K562 (cell line): ENCODE measurements around the gene CD8A. TPM values are rescaled to one million over a fixed set of nuclear protein-coding genes. Genes with fewer than 3 reads are reported as not detected.
"Not testable (repeated sequence)": the region's sequence is repeated elsewhere in the genome, so short reads cannot be mapped to it uniquely, and the experiment has no call there.

Source experiments
- ATAC-seq: fragments of 200-7000 bp; cut with Tn5 transposase; 3 replicates; pipeline ENCODE4 v1.9.1; 2020; ENCODE audit warnings: moderate library complexity
- BruUV-seq: library from RNA; stranded (reverse); fragments of 400-500 nt; replicated peaks from 2 replicates; lab custom pipeline; 2021; lab: Mats Ljungman, UMichigan
- CTCF ChIA-PET: fragments of 300-600 bp; formaldehyde crosslinking; extraction: SDS; loops from one replicate; lab custom pipeline; 2021; ENCODE audit warnings: low intra/inter-chr PET ratio; lab: Yijun Ruan, JAX
- POLR2A ChIA-PET: fragments of 300-600, 350-650 bp; sonication (Branson Sonifier 250); formaldehyde crosslinking; extraction: SDS; loops from one replicate; lab custom pipeline; 2021; ENCODE audit warnings: antibody characterized with exemption, inconsistent platforms; lab: Yijun Ruan, JAX
- DNase-seq, 4 experiments: peaks; one replicate each; pipeline versions ENCODE4 v3.0.0 to v3.0.0-alpha.2; 2011 to 2018; ENCODE audit warnings: low spot score in 3 of 4, mixed read lengths in 3 of 4; ENCODE audit errors: extremely low read depth in 1 of 4
- FAIRE-seq: peaks from 2 replicates; lab custom pipeline; 2011; peaks lifted over from hg19 to GRCh38; lab: Jason Lieb, UNC
- H2AFZ ChIP-seq: 2 replicates; pipeline ENCODE4 v1.6.0; 2011; ENCODE audit warnings: low read depth, low read length, control low read depth, inconsistent platforms
- H3K27ac ChIP-seq: fragments of 200-600 bp; 3 replicates; pipeline ENCODE4 v1.8.0; 2011; ENCODE audit warnings: low read depth, mild to moderate bottlenecking, control low read depth, inconsistent platforms, low read length, moderate library complexity, mixed read lengths; ENCODE audit errors: extremely low read depth
- H3K27me3 ChIP-seq, 2 experiments: fragments of 300-600 bp in 1 of 2; 2 replicates in 1 of 2; 3 replicates in 1 of 2; pipeline versions ENCODE4 v1.6.0 to v1.8.0; 2011; ENCODE audit warnings: inconsistent platforms in 2 of 2, low read length in 2 of 2, mild to moderate bottlenecking in 1 of 2, mixed read lengths in 1 of 2, moderate library complexity in 1 of 2; ENCODE audit not compliant: control insufficient read depth in 2 of 2, insufficient read depth in 2 of 2
- H3K36me3 ChIP-seq: fragments of 300-600 bp; 3 replicates; pipeline ENCODE4 v1.8.0; 2011; ENCODE audit warnings: mild to moderate bottlenecking, low read length, inconsistent platforms; ENCODE audit not compliant: control insufficient read depth, insufficient read depth
- H3K4me1 ChIP-seq, 2 experiments: fragments of 200-600 bp in 1 of 2; replicated peaks in 1 of 2; 2 replicates in 1 of 2; 3 replicates in 1 of 2; pipeline versions ENCODE4 v1.5.1 to v1.8.0; 2011; ENCODE audit warnings: inconsistent platforms in 2 of 2, low read length in 2 of 2, mild to moderate bottlenecking in 1 of 2, mixed read lengths in 1 of 2, moderate library complexity in 1 of 2; ENCODE audit not compliant: control insufficient read depth in 2 of 2, insufficient read depth in 2 of 2
- H3K4me2 ChIP-seq: 2 replicates; pipeline ENCODE4 v1.6.1; 2011; ENCODE audit warnings: low read length, control low read depth, inconsistent platforms, mixed read lengths; ENCODE audit not compliant: insufficient read depth
- H3K4me3 ChIP-seq: fragments of 200-600 bp; sonication (generic), shearing (Covaris generic); 2 replicates; pipeline ENCODE4 v1.5.1; 2016; ENCODE audit warnings: control low read depth, inconsistent platforms
- H3K79me2 ChIP-seq: fragments of 200-600 bp; 3 replicates; pipeline ENCODE4 v1.8.0; 2011; ENCODE audit warnings: low read length, inconsistent platforms; ENCODE audit not compliant: control insufficient read depth, insufficient read depth
- H3K9ac ChIP-seq, 2 experiments: 2 replicates each; pipeline versions ENCODE4 v1.6.0 to v1.6.1; 2011; ENCODE audit warnings: low read depth in 2 of 2, low read length in 2 of 2, control low read depth in 1 of 2, inconsistent platforms in 1 of 2, mild to moderate bottlenecking in 1 of 2, mixed read lengths in 1 of 2; ENCODE audit not compliant: insufficient read depth in 1 of 2
- H3K9me1 ChIP-seq: one replicate; pipeline ENCODE4 v1.6.0; 2011; ENCODE audit warnings: inconsistent platforms, mild to moderate bottlenecking, low read length, moderate library complexity; ENCODE audit not compliant: control insufficient read depth, insufficient read depth
- H3K9me3 ChIP-seq: replicated peaks from 2 replicates; pipeline ENCODE4 v1.5.1; 2011; ENCODE audit warnings: low read depth, low read length, inconsistent platforms; ENCODE audit not compliant: control insufficient read depth, insufficient read depth
- H4K20me1 ChIP-seq: replicated peaks from 2 replicates; pipeline ENCODE4 v1.6.1; 2011; ENCODE audit warnings: low read length, inconsistent platforms, mixed read lengths; ENCODE audit not compliant: control insufficient read depth, insufficient read depth
- WGBS: fragments of 100-300 bp; shearing (Covaris generic); methylation state at CpG from one replicate; pipeline ENCODE4 v1.1.6; 2016; ENCODE audit warnings: low coverage, mixed read lengths; ENCODE audit not compliant: insufficient coverage; ENCODE audit errors: missing lambda C conversion rate; 5-methylcytosine and 5-hydroxymethylcytosine counted together
- in situ Hi-C: fragments of 300-500 bp; cut with MboI; formaldehyde crosslinking; loops from 4 replicates; pipeline ENCODE4 v1.15.0; 2018; ENCODE audit warnings: inconsistent platforms, mixed read lengths
- intact Hi-C: fragments of 100-400 bp; cut with micrococcal nuclease; formaldehyde crosslinking; loops from 2 replicates; pipeline ENCODE4 v1.14.2; 2022
- polyA plus RNA-seq, 8 experiments: library from polyadenylated mRNA; depleted of rRNA in 4 of 8; stranded (reverse) in 5 of 8; unstranded in 3 of 8; fragments of >200 nt; fragmentation: Nextera tagmentation in 2 of 8; fragmentation: Illumina TruSeq in 1 of 8; extraction: Ambion mirVana in 2 of 8; extraction: Trizol in 1 of 8; gene quantifications; 2 replicates each; pipeline versions ENCODE4 v1.2.1 to v1.2.3, GENCODE V29; 2011 to 2014; ENCODE audit warnings: inconsistent platforms in 1 of 8, missing spikeins in 1 of 8
- total RNA-seq, 7 experiments: library from RNA; depleted of rRNA in 6 of 7; stranded (reverse); fragments of >200 nt in 6 of 7; fragmentation: Illumina TruSeq in 2 of 7; extraction: Trizol in 2 of 7; gene quantifications; 2 replicates each; pipeline versions ENCODE4 v1.2.1 to v1.2.3, GENCODE V29; 2011 to 2021; ENCODE audit warnings: low replicate concordance in 1 of 7

CD8A gene
- total and polyA plus RNA-seq, 9 of the 15 experiments (the other 6 are each of a cell fraction or from before 2014, with no cell fraction given) = 0.07 TPM; not detected in 8

- H3K9me3 ChIP-seq, H3K4me2 ChIP-seq, H2AFZ ChIP-seq, in situ Hi-C loops, DNase-seq, intact Hi-C loops, H4K20me1 ChIP-seq, BruUV-seq, H3K4me3 ChIP-seq, H3K9me1 ChIP-seq, POLR2A ChIA-PET, CTCF ChIA-PET, H3K27ac ChIP-seq, H3K27me3 ChIP-seq, H3K4me1 ChIP-seq, H3K9ac ChIP-seq, ATAC-seq: not testable (repeated sequence)
- Histone ChIP-seq H3K79me2 (peaks cover 15% of the 10 kb centered on the region; the same call in 1 of the 3 replicates), H3K36me3 (peaks cover 30% of the 10 kb centered on the region; the same call in 2 of the 3 replicates)
- no CpG with 5 or more reads among the region's 4 CpGs for WGBS
- peak; percentile 67 for FAIRE-seq
Measured at GRCh38 chr2:86741889-86742498, 48.7 kb downstream of the CD8A start.

- H4K20me1 ChIP-seq, intact Hi-C loops, H3K27ac ChIP-seq, BruUV-seq, CTCF ChIA-PET, H3K4me3 ChIP-seq, H3K9me3 ChIP-seq, H3K79me2 ChIP-seq, H3K4me1 ChIP-seq, H3K9ac ChIP-seq, H3K27me3 ChIP-seq, in situ Hi-C loops, DNase-seq, H3K9me1 ChIP-seq, ATAC-seq, POLR2A ChIA-PET, H3K4me2 ChIP-seq, H2AFZ ChIP-seq: not testable (repeated sequence)
- peak; percentile 54 for FAIRE-seq
- no CpG with 5 or more reads among the region's 11 CpGs for WGBS
- peaks cover 12% of the 10 kb centered on the region; the same call in 2 of the 3 replicates for H3K36me3 ChIP-seq
Measured at GRCh38 chr2:86739889-86740288, 50.8 kb downstream of the CD8A start.

- BruUV-seq, intact Hi-C loops, POLR2A ChIA-PET, H3K36me3 ChIP-seq, H2AFZ ChIP-seq, H3K9me1 ChIP-seq, DNase-seq, H3K9ac ChIP-seq, H4K20me1 ChIP-seq, H3K79me2 ChIP-seq, H3K9me3 ChIP-seq, H3K4me1 ChIP-seq, H3K4me2 ChIP-seq, in situ Hi-C loops, H3K27ac ChIP-seq, H3K27me3 ChIP-seq, CTCF ChIA-PET, H3K4me3 ChIP-seq, ATAC-seq: not testable (repeated sequence)
- peak; percentile 44 for FAIRE-seq
Measured at GRCh38 chr2:86739485-86739884, 51.2 kb downstream of the CD8A start.

- FAIRE-seq, intact Hi-C loops, H3K79me2 ChIP-seq, DNase-seq, H3K9me3 ChIP-seq, H3K4me1 ChIP-seq, H3K9ac ChIP-seq, POLR2A ChIA-PET, H3K4me3 ChIP-seq, ATAC-seq, H3K4me2 ChIP-seq, BruUV-seq, in situ Hi-C loops, CTCF ChIA-PET, H3K27me3 ChIP-seq, H2AFZ ChIP-seq, H3K9me1 ChIP-seq, H3K36me3 ChIP-seq, H4K20me1 ChIP-seq, H3K27ac ChIP-seq: not testable (repeated sequence)
- WGBS = no CpG with 5 or more reads among the region's 1 CpG
Measured at GRCh38 chr2:86734896-86735295, 55.8 kb downstream of the CD8A start.
